Measurements from ENCODE around the gene IGF1R. TPM values are rescaled to one million over a fixed set of nuclear protein-coding genes. Genes with fewer than 3 reads are reported as not detected.

The IGF1R gene
- total RNA-seq, 1 experiment from 2014 or later, result 87.9 TPM

GRCh38 chr15:98690272-98690950 is 42.1 kb downstream of the IGF1R start:
- in situ Hi-C loops (cut with HindIII; ENCODE audit: low pct_unique_long_range_greater_than_20kb, low sequenced_read_pairs), result no loop called here
- no peak for DNase-seq (ENCODE audit: low read depth)

- in situ Hi-C loops (cut with HindIII; ENCODE audit: low pct_unique_long_range_greater_than_20kb, low sequenced_read_pairs), result no loop called here
- DNase-seq (ENCODE audit: low read depth), result no peak
Measured at GRCh38 chr15:98692213-98692612, 43.9 kb downstream of the IGF1R start.

- DNase-seq (ENCODE audit: low read depth), result no peak
- in situ Hi-C loops (cut with HindIII; ENCODE audit: low pct_unique_long_range_greater_than_20kb, low sequenced_read_pairs), result no loop called here
Measured at GRCh38 chr15:98694161-98694560, 45.8 kb downstream of the IGF1R start.

GRCh38 chr15:98698792-98699191 is 50.5 kb downstream of the IGF1R start:
- in situ Hi-C loops (cut with HindIII; ENCODE audit: low pct_unique_long_range_greater_than_20kb, low sequenced_read_pairs), result no loop called here
- no peak for DNase-seq (ENCODE audit: low read depth)

GRCh38 chr15:98699591-98700424 is 51.5 kb downstream of the IGF1R start:
- no peak for DNase-seq (ENCODE audit: low read depth)
- in situ Hi-C loops (cut with HindIII; ENCODE audit: low pct_unique_long_range_greater_than_20kb, low sequenced_read_pairs), result no loop called here

GRCh38 chr15:98700519-98700918 is 52.2 kb downstream of the IGF1R start:
- no peak for DNase-seq (ENCODE audit: low read depth)
- in situ Hi-C loops (cut with HindIII; ENCODE audit: low pct_unique_long_range_greater_than_20kb, low sequenced_read_pairs), result no loop called here

GRCh38 chr15:98703126-98703685 is 54.9 kb downstream of the IGF1R start:
- in situ Hi-C loops (cut with HindIII; ENCODE audit: low pct_unique_long_range_greater_than_20kb, low sequenced_read_pairs), result no loop called here
- DNase-seq (ENCODE audit: low read depth), result no peak

GRCh38 chr15:98705070-98705469 is 56.7 kb downstream of the IGF1R start:
- DNase-seq (ENCODE audit: low read depth), result no peak
- in situ Hi-C loops (cut with HindIII; ENCODE audit: low pct_unique_long_range_greater_than_20kb, low sequenced_read_pairs), result no loop called here

- in situ Hi-C loops (cut with HindIII; ENCODE audit: low pct_unique_long_range_greater_than_20kb, low sequenced_read_pairs), result no loop called here
Measured at GRCh38 chr15:98706387-98706786, 58.0 kb downstream of the IGF1R start.

GRCh38 chr15:98706986-98707385 is 58.6 kb downstream of the IGF1R start:
- in situ Hi-C loops (cut with HindIII; ENCODE audit: low pct_unique_long_range_greater_than_20kb, low sequenced_read_pairs), result no loop called here
- no peak for DNase-seq (ENCODE audit: low read depth)

More at GRCh38 chr15:98706387-98706786, 58.0 kb downstream of the IGF1R start:
- no peak for DNase-seq (ENCODE audit: low read depth)

GRCh38 chr15:98708037-98708590 is 59.8 kb downstream of the IGF1R start:
- in situ Hi-C loops (cut with HindIII; ENCODE audit: low pct_unique_long_range_greater_than_20kb, low sequenced_read_pairs), result no loop called here
- DNase-seq (ENCODE audit: low read depth), result no peak

GRCh38 chr15:98711810-98712209 is 63.5 kb downstream of the IGF1R start:
- in situ Hi-C loops (cut with HindIII; ENCODE audit: low pct_unique_long_range_greater_than_20kb, low sequenced_read_pairs), result no loop called here
- no peak for DNase-seq (ENCODE audit: low read depth)

- in situ Hi-C loops (cut with HindIII; ENCODE audit: low pct_unique_long_range_greater_than_20kb, low sequenced_read_pairs), result no loop called here
- no peak for DNase-seq (ENCODE audit: low read depth)
Measured at GRCh38 chr15:98712845-98713584, 64.7 kb downstream of the IGF1R start.

- in situ Hi-C loops (cut with HindIII; ENCODE audit: low pct_unique_long_range_greater_than_20kb, low sequenced_read_pairs), result no loop called here
- DNase-seq (ENCODE audit: low read depth), result no peak
Measured at GRCh38 chr15:98713585-98714001, 65.3 kb downstream of the IGF1R start.

- in situ Hi-C loops (cut with HindIII; ENCODE audit: low pct_unique_long_range_greater_than_20kb, low sequenced_read_pairs), result no loop called here
- DNase-seq (ENCODE audit: low read depth), result no peak
Measured at GRCh38 chr15:98714922-98715321, 66.6 kb downstream of the IGF1R start.

GRCh38 chr15:98715401-98715800 is 67.1 kb downstream of the IGF1R start:
- in situ Hi-C loops (cut with HindIII; ENCODE audit: low pct_unique_long_range_greater_than_20kb, low sequenced_read_pairs), result no loop called here
- no peak for DNase-seq (ENCODE audit: low read depth)

- in situ Hi-C loops (cut with HindIII; ENCODE audit: low pct_unique_long_range_greater_than_20kb, low sequenced_read_pairs), result no loop called here
- DNase-seq (ENCODE audit: low read depth), result no peak
Measured at GRCh38 chr15:98715890-98716443, 67.6 kb downstream of the IGF1R start.

GRCh38 chr15:98717371-98717770 is 69.0 kb downstream of the IGF1R start:
- DNase-seq (ENCODE audit: low read depth), result no peak

More at GRCh38 chr15:98717371-98717770, 69.0 kb downstream of the IGF1R start:
- in situ Hi-C loops (cut with HindIII; ENCODE audit: low pct_unique_long_range_greater_than_20kb, low sequenced_read_pairs), result no loop called here

Data from Caki2 (cell line).